PFSK-1 (cell line): Measurements from ENCODE around the gene ABHD16A.
A peak's percentile ranks its signal among the peaks of the same experiment; 100 is the strongest.

ENCODE experiments used
- FOXP2 ChIP-seq: optimal IDR thresholded peaks from 2 replicates; pipeline ENCODE3; 2011; ENCODE audit warnings: borderline replicate concordance, control low read depth, inconsistent platforms; ENCODE audit not compliant: insufficient read depth; ENCODE audit errors: extremely low read length, extremely low read depth
- POLR2AphosphoS5 ChIP-seq: IDR thresholded peaks from 2 replicates; pipeline ENCODE4 v1.6.1; 2012; ENCODE audit warnings: low read depth, mild to moderate bottlenecking, control low read depth, low read length, moderate library complexity
- SIN3A ChIP-seq: IDR thresholded peaks from 2 replicates; pipeline ENCODE4 v1.6.1; 2012; ENCODE audit warnings: mild to moderate bottlenecking, low read length, moderate library complexity, borderline replicate concordance; ENCODE audit not compliant: insufficient read depth
- TAF1 ChIP-seq: IDR thresholded peaks from 2 replicates; pipeline ENCODE4 v1.6.1; 2012; ENCODE audit warnings: low read length, control low read depth, borderline replicate concordance; ENCODE audit not compliant: insufficient read depth
- TF ChIP-seq, protein P1 (sequence below), 2 experiments: IDR thresholded peaks; 2 replicates each; pipeline versions ENCODE4 v1.6.1 to v1.8.0; 2011 to 2012; ENCODE audit warnings: low read depth in 2 of 2, low read length in 2 of 2, control low read depth in 1 of 2, inconsistent platforms in 1 of 2, mild to moderate bottlenecking in 1 of 2, moderate library complexity in 1 of 2; ENCODE audit not compliant: insufficient read depth in 1 of 2

DNA sequence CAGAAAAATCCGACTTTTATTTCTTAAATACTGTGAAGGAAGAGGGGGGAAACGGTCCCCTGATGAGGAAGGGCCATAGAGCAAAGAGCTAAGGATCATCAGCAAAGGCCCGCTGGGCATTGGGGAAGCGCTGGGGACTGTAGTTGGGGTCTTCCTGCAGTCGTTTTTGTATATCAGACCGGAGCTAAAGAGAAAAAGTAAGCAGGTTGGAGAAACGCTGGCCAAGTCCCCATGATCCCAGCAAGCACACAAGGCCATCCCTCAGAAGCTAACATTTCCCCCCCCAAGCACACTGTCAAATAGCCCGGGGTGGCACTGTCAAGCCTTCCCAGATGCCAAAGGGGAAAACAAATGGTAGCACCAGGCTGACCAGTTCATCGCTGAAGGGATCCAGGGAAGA is 64.1 kb downstream of the ABHD16A start:
- peak; percentile 53 for TF ChIP-seq POLR2AphosphoS5
- TF ChIP-seq TAF1 = no peak
- TF ChIP-seq, protein P1, sequence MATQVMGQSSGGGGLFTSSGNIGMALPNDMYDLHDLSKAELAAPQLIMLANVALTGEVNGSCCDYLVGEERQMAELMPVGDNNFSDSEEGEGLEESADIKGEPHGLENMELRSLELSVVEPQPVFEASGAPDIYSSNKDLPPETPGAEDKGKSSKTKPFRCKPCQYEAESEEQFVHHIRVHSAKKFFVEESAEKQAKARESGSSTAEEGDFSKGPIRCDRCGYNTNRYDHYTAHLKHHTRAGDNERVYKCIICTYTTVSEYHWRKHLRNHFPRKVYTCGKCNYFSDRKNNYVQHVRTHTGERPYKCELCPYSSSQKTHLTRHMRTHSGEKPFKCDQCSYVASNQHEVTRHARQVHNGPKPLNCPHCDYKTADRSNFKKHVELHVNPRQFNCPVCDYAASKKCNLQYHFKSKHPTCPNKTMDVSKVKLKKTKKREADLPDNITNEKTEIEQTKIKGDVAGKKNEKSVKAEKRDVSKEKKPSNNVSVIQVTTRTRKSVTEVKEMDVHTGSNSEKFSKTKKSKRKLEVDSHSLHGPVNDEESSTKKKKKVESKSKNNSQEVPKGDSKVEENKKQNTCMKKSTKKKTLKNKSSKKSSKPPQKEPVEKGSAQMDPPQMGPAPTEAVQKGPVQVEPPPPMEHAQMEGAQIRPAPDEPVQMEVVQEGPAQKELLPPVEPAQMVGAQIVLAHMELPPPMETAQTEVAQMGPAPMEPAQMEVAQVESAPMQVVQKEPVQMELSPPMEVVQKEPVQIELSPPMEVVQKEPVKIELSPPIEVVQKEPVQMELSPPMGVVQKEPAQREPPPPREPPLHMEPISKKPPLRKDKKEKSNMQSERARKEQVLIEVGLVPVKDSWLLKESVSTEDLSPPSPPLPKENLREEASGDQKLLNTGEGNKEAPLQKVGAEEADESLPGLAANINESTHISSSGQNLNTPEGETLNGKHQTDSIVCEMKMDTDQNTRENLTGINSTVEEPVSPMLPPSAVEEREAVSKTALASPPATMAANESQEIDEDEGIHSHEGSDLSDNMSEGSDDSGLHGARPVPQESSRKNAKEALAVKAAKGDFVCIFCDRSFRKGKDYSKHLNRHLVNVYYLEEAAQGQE (IDR thresholded peaks at IDR 0.05; ENCODE audit: insufficient read depth in 1 of 2, low read depth in 2 of 2, low read length in 2 of 2) = no peak
- no peak for TF ChIP-seq SIN3A
- no peak for TF ChIP-seq FOXP2
